ENCODE measurements around the gene CFAP43. TPM values are rescaled to one million over a fixed set of nuclear protein-coding genes. Genes with fewer than 3 reads are reported as not detected.

Gene CFAP43
- total and polyA plus RNA-seq, 7 donors = 0.22 to 0.83 (median 0.55) TPM; not detected in 1

GRCh38 chr10:104122225-104123107 is 109.7 kb downstream of the CFAP43 start:
- peak overlapping the region; percentile 69 to 84 (median 78) for H3K4me3 ChIP-seq
- peaks cover 0 to 9% (median 0%) of the 10 kb centered on the region in 4 donors for H3K36me3 ChIP-seq
- intact Hi-C loops (cut with DNase I) = loop anchor here (1.0 to 5.0 kb wide), 4 partner anchors 110 to 235 kb away; partner anchors contain the start of genes CFAP43, CFAP58 and STN1
- WGBS, 2 donors = 16 to 18% methylated on average over 23 of the region's 23 CpGs
- TF ChIP-seq POLR2AphosphoS5 (IDR thresholded peaks at IDR 0.05) = no peak
- TF ChIP-seq, protein P1, sequence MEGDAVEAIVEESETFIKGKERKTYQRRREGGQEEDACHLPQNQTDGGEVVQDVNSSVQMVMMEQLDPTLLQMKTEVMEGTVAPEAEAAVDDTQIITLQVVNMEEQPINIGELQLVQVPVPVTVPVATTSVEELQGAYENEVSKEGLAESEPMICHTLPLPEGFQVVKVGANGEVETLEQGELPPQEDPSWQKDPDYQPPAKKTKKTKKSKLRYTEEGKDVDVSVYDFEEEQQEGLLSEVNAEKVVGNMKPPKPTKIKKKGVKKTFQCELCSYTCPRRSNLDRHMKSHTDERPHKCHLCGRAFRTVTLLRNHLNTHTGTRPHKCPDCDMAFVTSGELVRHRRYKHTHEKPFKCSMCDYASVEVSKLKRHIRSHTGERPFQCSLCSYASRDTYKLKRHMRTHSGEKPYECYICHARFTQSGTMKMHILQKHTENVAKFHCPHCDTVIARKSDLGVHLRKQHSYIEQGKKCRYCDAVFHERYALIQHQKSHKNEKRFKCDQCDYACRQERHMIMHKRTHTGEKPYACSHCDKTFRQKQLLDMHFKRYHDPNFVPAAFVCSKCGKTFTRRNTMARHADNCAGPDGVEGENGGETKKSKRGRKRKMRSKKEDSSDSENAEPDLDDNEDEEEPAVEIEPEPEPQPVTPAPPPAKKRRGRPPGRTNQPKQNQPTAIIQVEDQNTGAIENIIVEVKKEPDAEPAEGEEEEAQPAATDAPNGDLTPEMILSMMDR (IDR thresholded peaks at IDR 0.05) = no peak
- TF ChIP-seq EP300 (IDR thresholded peaks at IDR 0.05) = no peak
- TF ChIP-seq POLR2A (IDR thresholded peaks at IDR 0.05) = no peak
- H3K9me3 ChIP-seq = no peaks in the 10 kb centered on the region
- peaks cover 0 to 13% (median 8%) of the 10 kb centered on the region in 4 donors for H3K4me1 ChIP-seq
- no peaks in the 10 kb centered on the region for H3K27me3 ChIP-seq
- no peak for DNase-seq
- H3K27ac ChIP-seq = peak overlapping the region; percentile 96 to 98 (median 98)

GRCh38 chr10:104121485-104122224 is 110.5 kb downstream of the CFAP43 start, which contains the start of gene SFR1:
TSS of gene SFR1 (plus strand) at chr10:104122171. CDS start at chr10:104122184, 13 bp downstream.
- H3K27ac ChIP-seq = peak within 1 kb of the TSS; percentile 96 to 98 (median 98)
- no peaks in the 10 kb centered on the region for H3K27me3 ChIP-seq
- peak; percentile 66 to 73 for TF ChIP-seq POLR2A (IDR thresholded peaks at IDR 0.05)
- TF ChIP-seq, protein P1 (IDR thresholded peaks at IDR 0.05) = peak in 3 of 4 experiments; percentile 23 to 41 (median 37)
- peak; percentile 87 to 98 (median 92) for TF ChIP-seq POLR2AphosphoS5 (IDR thresholded peaks at IDR 0.05)
- peak in 1 of 4 donors; percentile 13 for TF ChIP-seq EP300 (IDR thresholded peaks at IDR 0.05)
- no peaks in the 10 kb centered on the region for H3K9me3 ChIP-seq
- H3K36me3 ChIP-seq = peaks cover 0 to 9% (median 0%) of the 10 kb centered on the region in 4 donors
- intact Hi-C loops (cut with DNase I) = loop anchor here (1.0 to 5.0 kb wide), 6 partner anchors 111 to 234 kb away; partner anchors contain the start of genes CFAP43, CFAP58, SLK and STN1
- H3K4me3 ChIP-seq = peak within 1 kb of the TSS; percentile 69 to 84 (median 78)
- DNase-seq = peak; percentile 99
- peaks cover 0 to 13% (median 8%) of the 10 kb centered on the region in 4 donors for H3K4me1 ChIP-seq
- 0% methylated on average over 67 of the region's 67 CpGs for WGBS, 2 donors

- Histone ChIP-seq H3K27ac (peak overlapping the region; percentile 96 to 98 (median 98)), H3K4me3 (peak overlapping the region; percentile 61 to 84 (median 72)), H3K9me3 (no peaks in the 10 kb centered on the region), H3K36me3 (peaks cover 0 to 8% (median 0%) of the 10 kb centered on the region in 4 donors), H3K27me3 (no peaks in the 10 kb centered on the region), H3K4me1 (peaks cover 0 to 13% (median 8%) of the 10 kb centered on the region in 4 donors)
- TF ChIP-seq POLR2AphosphoS5 (IDR thresholded peaks at IDR 0.05) (peak; percentile 36 to 81 (median 46)), POLR2A (IDR thresholded peaks at IDR 0.05) (peak in 1 of 2 donors; percentile 15)
- TF ChIP-seq, protein P1 (IDR thresholded peaks at IDR 0.05) = no peak
- 0% methylated on average over 28 of the region's 28 CpGs for WGBS, 2 donors
- peak; percentile 97 for DNase-seq
- intact Hi-C loops (cut with DNase I) = loop anchor here (1.0 to 5.0 kb wide), 4 partner anchors 135 to 234 kb away; partner anchors contain the start of genes CFAP58 and SLK
Measured at GRCh38 chr10:104120903-104121484, 111.2 kb downstream of the CFAP43 start.

DNA sequence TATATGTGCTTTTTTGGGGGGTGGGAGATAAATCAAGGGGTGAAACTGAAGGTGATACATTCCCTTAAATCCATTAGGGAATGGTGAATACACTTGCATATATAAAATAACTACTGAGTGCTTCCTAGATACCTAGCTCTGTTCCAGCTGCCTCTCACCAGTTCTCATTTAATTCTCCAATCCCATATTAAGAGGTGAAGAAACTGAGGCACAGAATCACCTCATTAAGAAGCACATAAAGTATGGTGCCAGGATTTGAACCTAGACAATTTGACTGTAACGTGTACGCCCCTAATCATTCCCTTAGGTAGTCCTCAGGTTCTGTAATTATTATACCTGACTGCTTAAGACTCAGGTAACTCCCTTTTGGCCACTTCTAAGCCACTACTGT is 111.7 kb downstream of the CFAP43 start:
- peaks cover 0 to 13% (median 8%) of the 10 kb centered on the region in 4 donors for H3K4me1 ChIP-seq
- H3K4me3 ChIP-seq = peak overlapping the region; percentile 61 to 84 (median 72)
- H3K27ac ChIP-seq = peak overlapping the region; percentile 96 to 98 (median 98)
- intact Hi-C loops (cut with DNase I) = loop anchor here (5.0 kb wide), 2 partner anchors 232 to 233 kb away; partner anchors contain the start of gene CFAP58
- peaks cover 0 to 3% (median 0%) of the 10 kb centered on the region in 4 donors for H3K36me3 ChIP-seq
- no peaks in the 10 kb centered on the region for H3K9me3 ChIP-seq
- TF ChIP-seq POLR2A (IDR thresholded peaks at IDR 0.05) = no peak
- TF ChIP-seq POLR2AphosphoS5 (IDR thresholded peaks at IDR 0.05) = no peak
- no peak for TF ChIP-seq EP300 (IDR thresholded peaks at IDR 0.05)
- TF ChIP-seq, protein P1 (IDR thresholded peaks at IDR 0.05) = no peak
- 20 to 31% methylated on average over 2 of the region's 2 CpGs for whole genome bisulfite sequencing, 2 donors
- no peaks in the 10 kb centered on the region for H3K27me3 ChIP-seq
- DNase-seq = no peak

Measured in sigmoid colon (tissue), 7 donors.